ENCODE measurements around the gene RNF175.

The RNF175 gene

GRCh38 chr4:153763404-153763803 lies 3.6 kb upstream of the RNF175 start:
- Histone ChIP-seq H3K4me1 (no peaks in the 10 kb centered on the region), H3K4me3 (ENCODE audit: low read depth, low read length) (no peak overlapping the region), H3K27me3 (no peaks in the 10 kb centered on the region), H3K36me3 (no peaks in the 10 kb centered on the region), H3K9me3 (no peaks in the 10 kb centered on the region)
- DNase-seq: no peak
- TF ChIP-seq CTCF (IDR thresholded peaks at IDR 0.05; ENCODE audit: low read depth, low read length): peak; percentile 60

GRCh38 chr4:153758688-153759406 lies 977 bp downstream of the RNF175 start:
- no peak for TF ChIP-seq CTCF (IDR thresholded peaks at IDR 0.05; ENCODE audit: low read depth, low read length)
- Histone ChIP-seq H3K9me3 (no peaks in the 10 kb centered on the region), H3K4me1 (no peaks in the 10 kb centered on the region), H3K36me3 (no peaks in the 10 kb centered on the region), H3K4me3 (ENCODE audit: low read depth, low read length) (peak overlapping the region; percentile 59), H3K27me3 (no peaks in the 10 kb centered on the region)
- no peak for DNase-seq

GRCh38 chr4:153758136-153758535 lies 1.7 kb downstream of the RNF175 start:
- Histone ChIP-seq H3K27me3 (no peaks in the 10 kb centered on the region), H3K9me3 (no peaks in the 10 kb centered on the region), H3K4me3 (ENCODE audit: low read depth, low read length) (no peak overlapping the region), H3K36me3 (no peaks in the 10 kb centered on the region), H3K4me1 (no peaks in the 10 kb centered on the region)
- no peak for TF ChIP-seq CTCF (IDR thresholded peaks at IDR 0.05; ENCODE audit: low read depth, low read length)
- no peak for DNase-seq

- no peak for TF ChIP-seq CTCF (IDR thresholded peaks at IDR 0.05; ENCODE audit: low read depth, low read length)
- DNase-seq: no peak
- Histone ChIP-seq H3K9me3 (no peaks in the 10 kb centered on the region), H3K36me3 (no peaks in the 10 kb centered on the region), H3K27me3 (no peaks in the 10 kb centered on the region), H3K4me3 (ENCODE audit: low read depth, low read length) (no peak overlapping the region), H3K4me1 (no peaks in the 10 kb centered on the region)
Measured at GRCh38 chr4:153757407-153757806, 2.4 kb downstream of the RNF175 start.

- DNase-seq: no peak
- Histone ChIP-seq H3K27me3 (no peaks in the 10 kb centered on the region), H3K4me3 (ENCODE audit: low read depth, low read length) (no peak overlapping the region), H3K36me3 (no peaks in the 10 kb centered on the region), H3K4me1 (no peaks in the 10 kb centered on the region), H3K9me3 (no peaks in the 10 kb centered on the region)
- TF ChIP-seq CTCF (IDR thresholded peaks at IDR 0.05; ENCODE audit: low read depth, low read length): no peak
Measured at GRCh38 chr4:153755186-153755585, 4.6 kb downstream of the RNF175 start.

GRCh38 chr4:153750197-153750817 lies 9.5 kb downstream of the RNF175 start:
- Histone ChIP-seq H3K4me1 (peaks cover 15% of the 10 kb centered on the region), H3K9me3 (no peaks in the 10 kb centered on the region), H3K4me3 (ENCODE audit: low read depth, low read length) (no peak overlapping the region), H3K36me3 (no peaks in the 10 kb centered on the region), H3K27me3 (no peaks in the 10 kb centered on the region)
- TF ChIP-seq CTCF (IDR thresholded peaks at IDR 0.05; ENCODE audit: low read depth, low read length): peak; percentile 90
- DNase-seq: peak; percentile 82
